Measurements from ENCODE around the gene DCTN5.

Gene DCTN5

DNA sequence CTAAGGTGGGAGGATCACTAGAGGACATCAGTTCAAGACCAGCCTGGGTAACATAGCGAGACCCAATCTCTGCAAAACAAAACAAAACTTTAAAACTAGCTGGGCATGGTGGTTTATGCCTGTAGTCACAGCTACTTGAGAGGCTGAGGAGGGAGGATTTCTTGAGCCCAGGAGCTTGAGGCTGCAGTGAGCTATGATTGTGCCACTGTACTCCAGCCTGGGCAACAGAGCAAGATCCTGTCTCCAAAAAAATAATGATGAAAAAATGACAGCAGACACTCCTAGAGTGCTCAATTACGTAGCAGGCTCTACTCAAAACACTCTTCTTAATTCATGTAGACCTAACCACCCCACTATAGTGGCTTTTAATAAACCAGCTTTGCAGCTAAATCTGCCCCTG, 58.8 kb downstream of the DCTN5 start:
- Histone ChIP-seq H3K36me3 (ENCODE audit: insufficient read depth, low read length) (no peaks in the 10 kb centered on the region), H3K9ac (ENCODE audit: low read depth, low read length) (no peak overlapping the region), H3K27ac (ENCODE audit: low read length) (no peak overlapping the region), H2AFZ (ENCODE audit: low read depth, low read length) (no peak overlapping the region), H3K79me2 (ENCODE audit: insufficient read depth, low read length) (no peaks in the 10 kb centered on the region), H3K9me3 (ENCODE audit: insufficient read depth, low read length, severe bottlenecking) (no peaks in the 10 kb centered on the region), H3K4me2 (ENCODE audit: insufficient read depth, low read length) (no peak overlapping the region), H3K27me3 (ENCODE audit: insufficient read depth, low read length, poor library complexity) (no peaks in the 10 kb centered on the region), H4K20me1 (ENCODE audit: insufficient read depth, low read length) (no peaks in the 10 kb centered on the region; the same call in 1 of the 2 replicates), H3K4me3 (ENCODE audit: low read depth in 1 of 2, low read length in 2 of 2) (no peak overlapping the region), H3K4me1 (ENCODE audit: insufficient read depth, low read length) (no peaks in the 10 kb centered on the region)
- DNase-seq = no peak
- no peak for ATAC-seq (ENCODE audit: insufficient read depth, low read depth)
- TF ChIP-seq, protein P1, sequence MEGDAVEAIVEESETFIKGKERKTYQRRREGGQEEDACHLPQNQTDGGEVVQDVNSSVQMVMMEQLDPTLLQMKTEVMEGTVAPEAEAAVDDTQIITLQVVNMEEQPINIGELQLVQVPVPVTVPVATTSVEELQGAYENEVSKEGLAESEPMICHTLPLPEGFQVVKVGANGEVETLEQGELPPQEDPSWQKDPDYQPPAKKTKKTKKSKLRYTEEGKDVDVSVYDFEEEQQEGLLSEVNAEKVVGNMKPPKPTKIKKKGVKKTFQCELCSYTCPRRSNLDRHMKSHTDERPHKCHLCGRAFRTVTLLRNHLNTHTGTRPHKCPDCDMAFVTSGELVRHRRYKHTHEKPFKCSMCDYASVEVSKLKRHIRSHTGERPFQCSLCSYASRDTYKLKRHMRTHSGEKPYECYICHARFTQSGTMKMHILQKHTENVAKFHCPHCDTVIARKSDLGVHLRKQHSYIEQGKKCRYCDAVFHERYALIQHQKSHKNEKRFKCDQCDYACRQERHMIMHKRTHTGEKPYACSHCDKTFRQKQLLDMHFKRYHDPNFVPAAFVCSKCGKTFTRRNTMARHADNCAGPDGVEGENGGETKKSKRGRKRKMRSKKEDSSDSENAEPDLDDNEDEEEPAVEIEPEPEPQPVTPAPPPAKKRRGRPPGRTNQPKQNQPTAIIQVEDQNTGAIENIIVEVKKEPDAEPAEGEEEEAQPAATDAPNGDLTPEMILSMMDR (IDR thresholded peaks at IDR 0.05; ENCODE audit: borderline replicate concordance, extremely low read depth, low read length, poor library complexity, severe bottlenecking) = no peak
- no peak for TF ChIP-seq EZH2 (IDR thresholded peaks at IDR 0.05; ENCODE audit: borderline replicate concordance, low read depth, low read length, severe bottlenecking)

DNA sequence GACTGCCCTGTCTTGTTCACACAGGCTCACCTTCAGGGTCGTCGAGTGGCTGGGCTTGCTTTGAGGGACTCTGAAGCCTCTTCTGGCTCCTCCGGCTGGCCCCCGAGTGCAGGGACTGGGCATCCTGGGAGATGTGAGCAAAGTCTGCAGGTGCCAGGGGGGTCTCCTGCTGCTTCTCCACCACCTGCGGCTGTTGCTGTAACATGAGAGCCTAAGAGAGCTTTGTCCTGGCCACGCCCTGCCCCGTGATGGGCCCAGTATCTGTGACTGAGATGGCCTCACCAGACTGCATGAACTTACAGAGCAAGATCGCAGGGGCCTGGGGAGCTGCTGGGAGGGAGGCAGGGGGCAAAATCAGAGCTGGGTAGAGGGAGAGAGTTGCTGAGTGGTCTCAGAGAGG, 59.2 kb downstream of the DCTN5 start:
- Histone ChIP-seq H3K36me3 (ENCODE audit: insufficient read depth, low read length) (no peaks in the 10 kb centered on the region), H3K27me3 (ENCODE audit: insufficient read depth, low read length, poor library complexity) (no peaks in the 10 kb centered on the region), H3K9ac (ENCODE audit: low read depth, low read length) (no peak overlapping the region), H3K27ac (ENCODE audit: low read length) (no peak overlapping the region), H3K4me3 (ENCODE audit: low read depth in 1 of 2, low read length in 2 of 2) (no peak overlapping the region), H4K20me1 (ENCODE audit: insufficient read depth, low read length) (no peaks in the 10 kb centered on the region; the same call in 1 of the 2 replicates), H3K4me2 (ENCODE audit: insufficient read depth, low read length) (no peak overlapping the region), H3K4me1 (ENCODE audit: insufficient read depth, low read length) (no peaks in the 10 kb centered on the region), H2AFZ (ENCODE audit: low read depth, low read length) (no peak overlapping the region), H3K79me2 (ENCODE audit: insufficient read depth, low read length) (no peaks in the 10 kb centered on the region), H3K9me3 (ENCODE audit: insufficient read depth, low read length, severe bottlenecking) (no peaks in the 10 kb centered on the region)
- ATAC-seq (ENCODE audit: insufficient read depth, low read depth) (no peak), DNase-seq (no peak)
- no peak for TF ChIP-seq EZH2 (IDR thresholded peaks at IDR 0.05; ENCODE audit: borderline replicate concordance, low read depth, low read length, severe bottlenecking)
- TF ChIP-seq, protein P1 (IDR thresholded peaks at IDR 0.05; ENCODE audit: borderline replicate concordance, extremely low read depth, low read length, poor library complexity, severe bottlenecking) = no peak

DNA sequence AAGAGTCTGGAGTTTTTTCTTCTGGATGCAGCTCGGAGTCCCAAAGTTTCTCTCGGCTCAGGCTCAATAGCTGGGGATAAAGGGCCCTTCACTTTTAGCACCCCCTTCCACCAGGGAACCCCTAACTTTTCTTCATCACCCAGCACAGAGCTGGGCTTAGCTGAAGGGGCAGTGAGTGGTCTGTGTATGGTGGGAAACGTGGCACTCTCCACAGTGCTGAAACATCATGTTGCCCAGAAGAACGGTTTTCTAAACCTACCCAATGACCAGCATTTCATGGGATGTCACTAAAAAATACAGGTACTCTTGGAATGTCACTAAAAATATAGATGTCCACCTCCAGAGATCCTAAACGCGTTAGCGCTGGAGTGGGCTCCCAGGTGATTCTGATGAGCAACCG, 59.8 kb downstream of the DCTN5 start:
- Histone ChIP-seq H3K27me3 (ENCODE audit: insufficient read depth, low read length, poor library complexity) (no peaks in the 10 kb centered on the region), H2AFZ (ENCODE audit: low read depth, low read length) (no peak overlapping the region), H3K4me1 (ENCODE audit: insufficient read depth, low read length) (no peaks in the 10 kb centered on the region), H3K79me2 (ENCODE audit: insufficient read depth, low read length) (no peaks in the 10 kb centered on the region), H3K4me3 (ENCODE audit: low read depth in 1 of 2, low read length in 2 of 2) (no peak overlapping the region), H4K20me1 (ENCODE audit: insufficient read depth, low read length) (no peaks in the 10 kb centered on the region; the same call in 1 of the 2 replicates), H3K4me2 (ENCODE audit: insufficient read depth, low read length) (no peak overlapping the region), H3K9me3 (ENCODE audit: insufficient read depth, low read length, severe bottlenecking) (no peaks in the 10 kb centered on the region), H3K36me3 (ENCODE audit: insufficient read depth, low read length) (no peaks in the 10 kb centered on the region), H3K27ac (ENCODE audit: low read length) (no peak overlapping the region), H3K9ac (ENCODE audit: low read depth, low read length) (no peak overlapping the region)
- ATAC-seq (ENCODE audit: insufficient read depth, low read depth) (no peak), DNase-seq (no peak)
- no peak for TF ChIP-seq EZH2 (IDR thresholded peaks at IDR 0.05; ENCODE audit: borderline replicate concordance, low read depth, low read length, severe bottlenecking)
- TF ChIP-seq, protein P1 (IDR thresholded peaks at IDR 0.05; ENCODE audit: borderline replicate concordance, extremely low read depth, low read length, poor library complexity, severe bottlenecking) = no peak

DNA sequence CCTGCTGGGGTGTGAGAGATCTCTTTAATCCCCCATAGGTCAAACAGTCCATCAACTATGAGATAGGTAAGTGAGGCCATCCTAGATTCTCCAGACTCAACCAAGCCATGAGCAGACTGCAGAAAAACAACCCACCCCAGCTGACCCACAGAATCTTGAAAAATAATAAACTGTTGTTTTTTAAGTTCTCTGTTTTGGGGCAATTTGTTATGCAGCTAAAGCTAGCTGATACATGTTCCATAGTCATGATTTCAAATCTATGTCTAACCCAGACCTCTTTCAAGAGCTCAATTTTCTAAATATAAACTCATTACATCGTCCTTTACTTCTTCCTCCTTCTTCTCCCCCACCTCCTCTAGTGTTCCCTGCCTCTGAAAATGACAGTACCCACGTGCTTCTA, 61.7 kb downstream of the DCTN5 start:
- Histone ChIP-seq H3K79me2 (ENCODE audit: insufficient read depth, low read length) (no peaks in the 10 kb centered on the region), H3K9ac (ENCODE audit: low read depth, low read length) (no peak overlapping the region), H3K27ac (ENCODE audit: low read length) (no peak overlapping the region), H3K4me3 (ENCODE audit: low read depth in 1 of 2, low read length in 2 of 2) (no peak overlapping the region), H3K27me3 (ENCODE audit: insufficient read depth, low read length, poor library complexity) (no peaks in the 10 kb centered on the region), H3K36me3 (ENCODE audit: insufficient read depth, low read length) (no peaks in the 10 kb centered on the region), H2AFZ (ENCODE audit: low read depth, low read length) (no peak overlapping the region), H4K20me1 (ENCODE audit: insufficient read depth, low read length) (no peaks in the 10 kb centered on the region; the same call in 1 of the 2 replicates), H3K9me3 (ENCODE audit: insufficient read depth, low read length, severe bottlenecking) (no peaks in the 10 kb centered on the region), H3K4me1 (ENCODE audit: insufficient read depth, low read length) (no peaks in the 10 kb centered on the region), H3K4me2 (ENCODE audit: insufficient read depth, low read length) (no peak overlapping the region)
- ATAC-seq (ENCODE audit: insufficient read depth, low read depth) (no peak), DNase-seq (no peak)
- TF ChIP-seq EZH2 (IDR thresholded peaks at IDR 0.05; ENCODE audit: borderline replicate concordance, low read depth, low read length, severe bottlenecking) = no peak
- TF ChIP-seq, protein P1 (IDR thresholded peaks at IDR 0.05; ENCODE audit: borderline replicate concordance, extremely low read depth, low read length, poor library complexity, severe bottlenecking) = no peak

All from DND-41 (cell line).